Endodermal cell (in vitro differentiated cells): Measurements from ENCODE around the gene FAM227B. TPM values are rescaled to one million over a fixed set of nuclear protein-coding genes. Genes with fewer than 3 reads are reported as not detected.
A peak's percentile ranks its signal among the peaks of the same experiment; 100 is the strongest.
"Not testable (repeated sequence)": the region's sequence is repeated elsewhere in the genome, so short reads cannot be mapped to it uniquely, and the experiment has no call there.

ENCODE experiments used
- DNase-seq: peaks from one replicate; pipeline ENCODE4 v3.0.0-alpha.2; 2017
- H3K27ac ChIP-seq: 2 replicates; pipeline ENCODE4 v1.5.1; 2013; ENCODE audit warnings: mild to moderate bottlenecking, low read depth, low read length, moderate library complexity
- H3K27me3 ChIP-seq: 2 replicates; pipeline ENCODE4 v1.6.1; 2013; ENCODE audit warnings: mild to moderate bottlenecking, low read length, moderate library complexity; ENCODE audit not compliant: insufficient read depth, control insufficient read depth, poor library complexity, severe bottlenecking
- H3K36me3 ChIP-seq: 2 replicates; pipeline ENCODE4 v1.7.0; 2013; ENCODE audit warnings: mild to moderate bottlenecking, low read length, moderate library complexity; ENCODE audit not compliant: control insufficient read depth, insufficient read depth
- H3K4me1 ChIP-seq: one replicate; pipeline ENCODE4 v1.7.0; 2013; ENCODE audit warnings: low read length; ENCODE audit not compliant: control insufficient read depth, insufficient read depth
- H3K4me3 ChIP-seq: 2 replicates; pipeline ENCODE4 v1.5.1; 2013; ENCODE audit warnings: mild to moderate bottlenecking, low read length, moderate library complexity
- H3K9ac ChIP-seq: 2 replicates; pipeline ENCODE4 v1.6.1; 2013; ENCODE audit warnings: mild to moderate bottlenecking, low read length, moderate library complexity; ENCODE audit not compliant: poor library complexity, severe bottlenecking; ENCODE audit errors: extremely low read depth
- H3K9me3 ChIP-seq: 2 replicates; pipeline ENCODE4 v1.6.1; 2013; ENCODE audit warnings: mild to moderate bottlenecking, low read length, moderate library complexity; ENCODE audit not compliant: control insufficient read depth
- H3K27ac Mint-ChIP-seq: 2 replicates; pipeline ENCODE4 v1.8.0; 2020; ENCODE audit warnings: mixed read lengths
- H3K27me3 Mint-ChIP-seq: 2 replicates; pipeline ENCODE4 v1.8.0; 2021; ENCODE audit warnings: mild to moderate bottlenecking, mixed read lengths; ENCODE audit not compliant: insufficient read depth
- H3K36me3 Mint-ChIP-seq: 2 replicates; pipeline ENCODE4 v1.8.0; 2020; ENCODE audit warnings: low read depth, mixed read lengths
- H3K4me1 Mint-ChIP-seq: 2 replicates; pipeline ENCODE4 v1.8.0; 2020; ENCODE audit warnings: mixed read lengths
- H3K4me3 Mint-ChIP-seq: 2 replicates; pipeline ENCODE4 v1.8.0; 2020; ENCODE audit warnings: mild to moderate bottlenecking, moderate library complexity, mixed read lengths
- H3K9me3 Mint-ChIP-seq: 2 replicates; pipeline ENCODE4 v1.8.0; 2020; ENCODE audit warnings: mild to moderate bottlenecking, mixed read lengths
- WGBS, 2 experiments: methylation state at CpG; one replicate each; pipeline versions ENCODE4 v1.1.5 to v1.1.7; 2013; ENCODE audit warnings: missing lambda C conversion rate in 2 of 2, mixed read lengths in 1 of 2; ENCODE audit not compliant: insufficient coverage in 1 of 2, insufficient read length in 1 of 2; 5-methylcytosine and 5-hydroxymethylcytosine counted together
- total RNA-seq, 2 donors: library from RNA; stranded (reverse); fragmentation: NEBNext Ultra II Directional in 1 of 2; extraction: Animal tissue kit (Norgen Biotek cat#: 25700) in 1 of 2; gene quantifications; 2 replicates in 1 of 2; 3 replicates in 1 of 2; pipeline ENCODE4 v1.2.1, GENCODE V29; 2021
- TF ChIP-seq, protein P1 (sequence below): fragments of 200-600 bp; sonication (generic); conservative IDR thresholded peaks from 2 replicates; pipeline ENCODE4 v1.5.0; 2021; ENCODE audit warnings: antibody characterized with exemption, mild to moderate bottlenecking

Gene FAM227B
- total RNA-seq, 2 donors from 2014 or later = 7.5 to 8.5 TPM

DNA sequence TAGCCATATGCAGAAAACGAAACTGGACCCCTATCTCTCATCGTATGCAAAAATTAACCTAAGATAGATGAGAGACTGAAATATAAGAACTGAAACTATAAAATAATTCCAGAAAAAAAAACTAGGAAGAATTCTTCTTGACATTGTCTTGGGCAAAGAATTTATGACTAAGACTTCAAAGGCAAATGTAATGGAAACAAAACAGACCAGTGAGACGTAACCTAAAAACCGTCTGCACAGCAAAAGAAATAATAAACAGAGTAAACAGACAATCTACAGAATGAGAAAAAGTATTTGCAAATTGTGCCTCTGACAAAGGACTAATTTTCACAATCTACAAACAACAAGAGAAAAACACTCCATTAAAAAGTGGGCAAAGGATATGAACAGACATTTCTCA is 92.3 kb downstream of the FAM227B start:
- Histone ChIP-seq H3K9ac (no peak overlapping the region), H3K4me1 (no peaks in the 10 kb centered on the region), H3K9me3 (peaks cover 2% of the 10 kb centered on the region), H3K27ac (no peak overlapping the region), H3K4me3 (no peak overlapping the region), H3K36me3 (no peaks in the 10 kb centered on the region), H3K27me3 (no peaks in the 10 kb centered on the region)
- TF ChIP-seq, protein P1, sequence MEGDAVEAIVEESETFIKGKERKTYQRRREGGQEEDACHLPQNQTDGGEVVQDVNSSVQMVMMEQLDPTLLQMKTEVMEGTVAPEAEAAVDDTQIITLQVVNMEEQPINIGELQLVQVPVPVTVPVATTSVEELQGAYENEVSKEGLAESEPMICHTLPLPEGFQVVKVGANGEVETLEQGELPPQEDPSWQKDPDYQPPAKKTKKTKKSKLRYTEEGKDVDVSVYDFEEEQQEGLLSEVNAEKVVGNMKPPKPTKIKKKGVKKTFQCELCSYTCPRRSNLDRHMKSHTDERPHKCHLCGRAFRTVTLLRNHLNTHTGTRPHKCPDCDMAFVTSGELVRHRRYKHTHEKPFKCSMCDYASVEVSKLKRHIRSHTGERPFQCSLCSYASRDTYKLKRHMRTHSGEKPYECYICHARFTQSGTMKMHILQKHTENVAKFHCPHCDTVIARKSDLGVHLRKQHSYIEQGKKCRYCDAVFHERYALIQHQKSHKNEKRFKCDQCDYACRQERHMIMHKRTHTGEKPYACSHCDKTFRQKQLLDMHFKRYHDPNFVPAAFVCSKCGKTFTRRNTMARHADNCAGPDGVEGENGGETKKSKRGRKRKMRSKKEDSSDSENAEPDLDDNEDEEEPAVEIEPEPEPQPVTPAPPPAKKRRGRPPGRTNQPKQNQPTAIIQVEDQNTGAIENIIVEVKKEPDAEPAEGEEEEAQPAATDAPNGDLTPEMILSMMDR = no peak
- Mint-ChIP-seq H3K27ac (no peak overlapping the region), H3K36me3 (no peaks in the 10 kb centered on the region), H3K9me3 (peaks cover 16% of the 10 kb centered on the region), H3K4me3 (no peak overlapping the region), H3K27me3 (no peaks in the 10 kb centered on the region), H3K4me1 (no peaks in the 10 kb centered on the region)
- no peak for DNase-seq
- whole genome bisulfite sequencing, 2 experiments = 85 to 100% methylated on average over 1 to 4 of the region's 4 CpGs

DNA sequence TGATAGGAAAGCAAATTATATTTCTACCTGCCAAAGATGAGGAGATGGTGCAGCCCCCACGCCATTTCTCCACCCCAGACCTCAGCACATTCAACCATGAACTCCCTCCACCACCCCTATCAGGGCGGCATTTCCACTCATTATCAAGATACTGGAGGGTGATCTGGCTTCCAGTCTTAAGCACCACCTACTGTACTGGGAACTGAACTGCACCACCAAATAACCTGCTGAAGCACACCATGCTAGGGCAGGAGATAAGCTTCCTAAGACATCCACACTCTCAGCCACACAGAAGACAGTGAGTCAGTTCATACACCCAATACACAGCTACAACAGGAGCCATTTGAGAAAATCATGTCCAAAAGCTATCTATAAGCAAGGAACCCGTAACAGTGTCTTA is 98.8 kb downstream of the FAM227B start:
- Histone ChIP-seq H3K36me3 (no peaks in the 10 kb centered on the region), H3K9ac (no peak overlapping the region), H3K4me3 (no peak overlapping the region), H3K4me1 (no peaks in the 10 kb centered on the region), H3K27ac (no peak overlapping the region), H3K27me3 (no peaks in the 10 kb centered on the region), H3K9me3 (peaks cover 8% of the 10 kb centered on the region)
- TF ChIP-seq, protein P1 = peak; percentile 52
- no peaks in the 10 kb centered on the region for H3K27me3 Mint-ChIP-seq
- H3K9me3 Mint-ChIP-seq = peaks cover 56% of the 10 kb centered on the region
- no peak overlapping the region for H3K27ac Mint-ChIP-seq
- 88% methylated on average over 3 of the region's 3 CpGs; no CpG with 5 or more reads in 1 of the 2 experiments for WGBS, 2 experiments
- no peaks in the 10 kb centered on the region for H3K4me1 Mint-ChIP-seq
- peak; percentile 48 for DNase-seq
- no peak overlapping the region for H3K4me3 Mint-ChIP-seq
- H3K36me3 Mint-ChIP-seq = peaks cover 2% of the 10 kb centered on the region

DNA sequence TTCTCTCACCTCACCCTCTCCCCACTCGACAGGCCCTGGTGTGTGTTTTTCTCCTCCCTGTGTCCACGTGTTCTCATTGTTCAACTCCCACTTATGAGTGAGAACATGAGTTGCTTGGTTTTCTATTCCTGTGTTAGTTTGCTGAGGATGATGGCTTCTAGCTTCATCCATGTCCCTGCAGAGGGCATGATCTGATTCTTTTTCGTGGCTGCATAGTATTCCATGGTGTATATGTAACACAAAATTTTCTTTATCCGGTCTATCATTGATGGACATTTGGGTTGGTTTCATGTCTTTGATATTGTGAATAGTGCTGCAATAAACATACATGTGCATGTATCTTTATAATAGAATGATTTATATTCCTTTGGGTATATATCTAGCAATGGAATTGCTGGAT is 107.9 kb downstream of the FAM227B start:
- not testable (repeated sequence) for H3K4me3 ChIP-seq, H3K36me3 Mint-ChIP-seq, H3K4me1 Mint-ChIP-seq, H3K36me3 ChIP-seq, DNase-seq, H3K27me3 Mint-ChIP-seq, H3K4me3 Mint-ChIP-seq, H3K4me1 ChIP-seq, H3K9me3 Mint-ChIP-seq, H3K27ac ChIP-seq, H3K27me3 ChIP-seq, H3K9me3 ChIP-seq, H3K27ac Mint-ChIP-seq, H3K9ac ChIP-seq
- 80 to 97% methylated on average over 1 to 3 of the region's 4 CpGs for WGBS, 2 experiments

DNA sequence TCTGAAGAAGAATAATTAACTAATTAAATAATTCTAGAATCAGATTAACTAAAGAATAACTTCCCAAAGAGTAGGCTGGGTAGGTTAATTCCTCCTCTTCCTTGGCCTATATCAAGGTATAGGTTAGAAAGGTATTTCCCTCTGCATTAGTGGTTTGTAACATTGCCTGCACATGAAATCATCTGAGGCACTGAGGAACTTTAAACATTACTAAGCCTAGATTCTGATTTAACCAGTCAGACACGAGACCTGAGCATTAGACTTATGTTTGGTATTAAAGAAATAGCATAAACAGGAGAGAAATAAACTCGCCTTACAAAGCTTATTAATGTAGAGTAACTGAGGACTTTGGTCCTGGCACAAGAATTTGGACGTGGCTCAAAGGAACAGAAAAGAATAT is 113.4 kb downstream of the FAM227B start:
- no peak overlapping the region for H3K27ac ChIP-seq

More for the DNA sequence above, 113.4 kb downstream of the FAM227B start:
- DNase-seq = no peak
- TF ChIP-seq, protein P1 = no peak
- H3K27ac Mint-ChIP-seq = no peak overlapping the region
- Histone ChIP-seq H3K36me3 (no peaks in the 10 kb centered on the region), H3K4me3 (no peak overlapping the region), H3K9me3 (peaks cover 6% of the 10 kb centered on the region), H3K4me1 (no peaks in the 10 kb centered on the region), H3K9ac (no peak overlapping the region), H3K27me3 (no peaks in the 10 kb centered on the region)
- no peak overlapping the region for H3K4me3 Mint-ChIP-seq
- WGBS, 2 experiments = 87 to 100% methylated on average over 1 to 3 of the region's 3 CpGs
- peaks cover 2% of the 10 kb centered on the region for H3K27me3 Mint-ChIP-seq
- peaks cover 13% of the 10 kb centered on the region for H3K9me3 Mint-ChIP-seq
- H3K4me1 Mint-ChIP-seq = no peaks in the 10 kb centered on the region
- H3K36me3 Mint-ChIP-seq = peaks cover 2% of the 10 kb centered on the region
